Epithelial cell of proximal tubule (primary cell): ENCODE measurements around the gene HIP1R. TPM values are rescaled to one million over a fixed set of nuclear protein-coding genes. Genes with fewer than 3 reads are reported as not detected.

ENCODE experiments used
- DNase-seq: peaks from one replicate; pipeline ENCODE4 v3.0.0-alpha.2; 2011; ENCODE audit warnings: low read depth
- H3K4me3 ChIP-seq: 2 replicates; pipeline ENCODE4 v1.5.1; 2011; ENCODE audit warnings: low read depth, mild to moderate bottlenecking, low read length
- CTCF ChIP-seq: conservative IDR thresholded peaks from 2 replicates; pipeline ENCODE4 v1.5.1; 2012; ENCODE audit warnings: low read depth, mild to moderate bottlenecking, low read length
- total RNA-seq: library from RNA; depleted of rRNA; stranded (reverse); fragments of >200 nt; gene quantifications from 2 replicates; pipeline ENCODE4 v1.2.3, GENCODE V29; 2015

HIP1R gene
- total RNA-seq, 1 donor from 2014 or later, result 91.0 TPM

GRCh38 chr12:122849352-122850047, 14.2 kb downstream of the HIP1R start:
- H3K4me3 ChIP-seq, result no peak overlapping the region
- no peak for DNase-seq
- no peak for TF ChIP-seq CTCF

GRCh38 chr12:122850048-122850445, 14.8 kb downstream of the HIP1R start:
- no peak for DNase-seq
- no peak for TF ChIP-seq CTCF
- no peak overlapping the region for H3K4me3 ChIP-seq

- no peak overlapping the region for H3K4me3 ChIP-seq
- no peak for TF ChIP-seq CTCF
- DNase-seq, result no peak
Measured at GRCh38 chr12:122850695-122851350, 15.6 kb downstream of the HIP1R start.

GRCh38 chr12:122851820-122852219, 16.6 kb downstream of the HIP1R start:
- H3K4me3 ChIP-seq, result no peak overlapping the region
- TF ChIP-seq CTCF, result no peak
- no peak for DNase-seq

- TF ChIP-seq CTCF, result no peak
- H3K4me3 ChIP-seq, result no peak overlapping the region
- no peak for DNase-seq
Measured at GRCh38 chr12:122852336-122853275, 17.3 kb downstream of the HIP1R start.

- TF ChIP-seq CTCF, result no peak
- no peak overlapping the region for H3K4me3 ChIP-seq
- no peak for DNase-seq
Measured at GRCh38 chr12:122853582-122854245, 18.5 kb downstream of the HIP1R start.
